Thyroid gland (tissue), 4 donors: ENCODE data around the gene KRT78. TPM values are rescaled to one million over a fixed set of nuclear protein-coding genes. Genes with fewer than 3 reads are reported as not detected.

Experiments
- DNase-seq, 2 donors: peaks; one replicate each; pipeline ENCODE4 v3.0.0-alpha.2; 2019
- H3K27ac ChIP-seq, 3 donors: fragments of 200-600 bp; sonication (generic); 1 replicate in 2 of 3; 2 replicates in 1 of 3; pipeline ENCODE4 v1.5.1; 2016 to 2019; ENCODE audit warnings: mild to moderate bottlenecking in 1 of 3, moderate library complexity in 1 of 3
- H3K27me3 ChIP-seq: fragments of 200-600 bp; sonication (generic); one replicate; pipeline ENCODE4 v1.5.1; 2019
- H3K36me3 ChIP-seq, 2 donors: fragments of 200-600 bp; sonication (generic); one replicate each; pipeline ENCODE4 v1.5.1; 2016 to 2019
- H3K4me1 ChIP-seq, 2 donors: fragments of 200-600 bp; sonication (generic); one replicate each; pipeline ENCODE4 v1.5.1; 2017 to 2019
- H3K4me3 ChIP-seq, 3 donors: fragments of 200-600 bp; sonication (generic); replicated peaks in 1 of 3; 1 replicate in 2 of 3; 2 replicates in 1 of 3; pipeline ENCODE4 v1.5.1; 2016; ENCODE audit warnings: mild to moderate bottlenecking in 1 of 3
- H3K9me3 ChIP-seq: fragments of 200-600 bp; sonication (generic); one replicate; pipeline ENCODE4 v1.5.1; 2017
- POLR2A ChIP-seq, 2 donors: fragments of 450-650 bp; IDR thresholded peaks; one replicate each; pipeline ENCODE4 v1.6.1; 2017; ENCODE audit warnings: antibody characterized with exemption in 2 of 2, mild to moderate bottlenecking in 2 of 2, moderate library complexity in 1 of 2
- WGBS, 2 donors: methylation state at CpG; one replicate each; pipeline ENCODE4 v1.1.5; 2017; 5-methylcytosine and 5-hydroxymethylcytosine counted together
- intact Hi-C: fragments of 100-400 bp; cut with DNase I; formaldehyde crosslinking; loops from one replicate; pipeline ENCODE4 v1.15.1; 2023
- total RNA-seq, 4 donors: library from RNA; depleted of rRNA; stranded (reverse); fragments of >200 nt; gene quantifications; one replicate each; pipeline ENCODE4 v1.2.3, GENCODE V29; 2016
- TF ChIP-seq, protein P1 (sequence below), 6 experiments: fragments of 200-600 bp in 3 of 6; fragments of 450-650 bp in 3 of 6; sonication (generic) in 3 of 6; IDR thresholded peaks; one replicate each; pipeline ENCODE4 v1.5.1; 2016 to 2019; ENCODE audit warnings: antibody characterized with exemption in 6 of 6, mild to moderate bottlenecking in 2 of 6, inconsistent platforms in 1 of 6, moderate library complexity in 1 of 6

The KRT78 gene
- total RNA-seq, 4 donors from 2014 or later: 0.40 TPM; not detected in 3

DNA sequence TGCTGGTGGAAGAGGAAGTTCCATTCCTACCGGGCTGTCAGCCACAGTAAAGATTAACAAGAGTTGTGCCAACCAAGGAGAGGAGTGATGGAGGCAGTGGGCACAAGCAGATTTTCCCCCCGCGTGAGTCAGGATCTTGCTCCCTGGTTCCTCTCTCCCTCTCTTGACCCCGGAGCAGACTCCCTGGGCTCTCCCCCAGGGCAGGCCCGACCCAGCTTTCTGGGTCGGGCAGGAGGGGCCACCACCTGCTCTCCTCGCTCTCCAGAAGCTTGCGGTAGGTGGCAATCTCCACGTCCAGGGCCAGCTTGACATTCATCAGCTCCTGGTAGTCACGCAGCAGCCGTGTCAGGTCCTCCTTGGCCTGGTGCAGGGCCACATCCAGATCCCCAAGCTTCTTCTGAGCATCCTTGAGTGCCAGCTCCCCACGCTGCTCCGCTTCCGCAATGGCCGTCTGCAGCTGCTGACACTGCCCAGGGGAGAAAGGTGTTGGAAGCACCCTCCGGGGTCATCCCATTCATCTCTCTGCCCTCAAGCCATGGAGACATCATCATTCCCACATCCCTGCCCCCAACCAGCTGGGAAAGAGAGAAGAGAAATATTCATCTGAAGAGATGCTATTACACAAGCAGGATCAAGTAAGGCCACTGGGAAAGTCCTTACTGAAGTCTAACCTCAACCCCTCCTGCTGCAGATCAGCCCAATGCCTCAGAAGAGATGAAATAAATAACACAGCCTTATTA is 25.9 kb downstream of the KRT78 start:
- H3K36me3 ChIP-seq: no peaks in the 10 kb centered on the region
- H3K27me3 ChIP-seq: no peaks in the 10 kb centered on the region
- H3K9me3 ChIP-seq: no peaks in the 10 kb centered on the region
- no peak for DNase-seq
- 76 to 81% methylated on average over 16 of the region's 16 CpGs for WGBS, 2 donors
- peaks cover 0 to 7% of the 10 kb centered on the region in 2 donors for H3K4me1 ChIP-seq
- H3K27ac ChIP-seq: no peak overlapping the region
- intact Hi-C loops: no loop called here
- no peak overlapping the region for H3K4me3 ChIP-seq
- no peak for TF ChIP-seq POLR2A (IDR thresholded peaks at IDR 0.05)
- TF ChIP-seq, protein P1, sequence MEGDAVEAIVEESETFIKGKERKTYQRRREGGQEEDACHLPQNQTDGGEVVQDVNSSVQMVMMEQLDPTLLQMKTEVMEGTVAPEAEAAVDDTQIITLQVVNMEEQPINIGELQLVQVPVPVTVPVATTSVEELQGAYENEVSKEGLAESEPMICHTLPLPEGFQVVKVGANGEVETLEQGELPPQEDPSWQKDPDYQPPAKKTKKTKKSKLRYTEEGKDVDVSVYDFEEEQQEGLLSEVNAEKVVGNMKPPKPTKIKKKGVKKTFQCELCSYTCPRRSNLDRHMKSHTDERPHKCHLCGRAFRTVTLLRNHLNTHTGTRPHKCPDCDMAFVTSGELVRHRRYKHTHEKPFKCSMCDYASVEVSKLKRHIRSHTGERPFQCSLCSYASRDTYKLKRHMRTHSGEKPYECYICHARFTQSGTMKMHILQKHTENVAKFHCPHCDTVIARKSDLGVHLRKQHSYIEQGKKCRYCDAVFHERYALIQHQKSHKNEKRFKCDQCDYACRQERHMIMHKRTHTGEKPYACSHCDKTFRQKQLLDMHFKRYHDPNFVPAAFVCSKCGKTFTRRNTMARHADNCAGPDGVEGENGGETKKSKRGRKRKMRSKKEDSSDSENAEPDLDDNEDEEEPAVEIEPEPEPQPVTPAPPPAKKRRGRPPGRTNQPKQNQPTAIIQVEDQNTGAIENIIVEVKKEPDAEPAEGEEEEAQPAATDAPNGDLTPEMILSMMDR (IDR thresholded peaks at IDR 0.05): no peak

DNA sequence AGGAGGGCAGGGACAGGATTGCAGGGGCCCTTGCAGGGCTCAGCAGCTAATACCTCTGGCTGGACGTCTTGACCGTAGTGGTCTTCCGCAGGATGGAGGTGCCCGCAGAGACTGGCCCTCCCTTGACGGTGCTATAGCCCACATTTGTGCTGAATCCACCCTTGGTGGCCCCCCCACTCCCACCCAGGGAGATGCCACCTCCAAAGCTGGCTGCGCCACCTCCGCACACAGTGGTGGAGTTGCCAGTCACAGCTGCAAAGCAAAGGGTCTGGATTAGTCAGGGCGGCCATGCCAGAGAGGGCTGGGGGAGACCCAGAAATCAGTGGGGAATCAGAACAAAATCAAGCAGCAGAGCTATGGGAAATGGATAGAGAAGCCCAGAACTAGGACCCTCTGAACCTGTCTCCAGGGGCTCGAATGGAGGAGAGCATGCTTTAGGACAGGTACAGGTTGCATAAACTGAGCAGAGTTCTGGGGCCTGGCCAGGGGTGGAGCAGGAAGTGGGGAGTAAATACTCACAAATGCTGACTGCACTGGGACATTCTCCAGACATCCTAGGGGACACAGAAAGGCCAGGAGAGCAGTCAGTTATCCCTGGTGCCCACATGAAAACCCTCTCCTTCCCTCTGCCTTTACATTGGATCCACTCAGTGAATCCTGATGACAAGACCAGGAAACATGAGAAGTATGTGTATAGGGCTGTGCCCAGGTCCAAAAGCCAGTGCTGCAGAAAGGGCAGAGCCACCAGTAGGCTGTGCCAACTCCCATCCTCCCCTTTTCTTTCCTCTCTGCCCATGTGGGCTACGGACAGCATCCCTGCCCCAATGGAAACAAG is 26.8 kb downstream of the KRT78 start:
- DNase-seq: no peak
- no peak overlapping the region for H3K4me3 ChIP-seq
- H3K27me3 ChIP-seq: no peaks in the 10 kb centered on the region
- intact Hi-C loops: no loop called here
- H3K4me1 ChIP-seq: peaks cover 0 to 7% of the 10 kb centered on the region in 2 donors
- no peak overlapping the region for H3K27ac ChIP-seq
- no peaks in the 10 kb centered on the region for H3K36me3 ChIP-seq
- no peaks in the 10 kb centered on the region for H3K9me3 ChIP-seq
- TF ChIP-seq POLR2A (IDR thresholded peaks at IDR 0.05): no peak
- TF ChIP-seq, protein P1 (IDR thresholded peaks at IDR 0.05): no peak
- 83 to 89% methylated on average over 5 to 8 of the region's 10 CpGs for WGBS, 2 donors

DNA sequence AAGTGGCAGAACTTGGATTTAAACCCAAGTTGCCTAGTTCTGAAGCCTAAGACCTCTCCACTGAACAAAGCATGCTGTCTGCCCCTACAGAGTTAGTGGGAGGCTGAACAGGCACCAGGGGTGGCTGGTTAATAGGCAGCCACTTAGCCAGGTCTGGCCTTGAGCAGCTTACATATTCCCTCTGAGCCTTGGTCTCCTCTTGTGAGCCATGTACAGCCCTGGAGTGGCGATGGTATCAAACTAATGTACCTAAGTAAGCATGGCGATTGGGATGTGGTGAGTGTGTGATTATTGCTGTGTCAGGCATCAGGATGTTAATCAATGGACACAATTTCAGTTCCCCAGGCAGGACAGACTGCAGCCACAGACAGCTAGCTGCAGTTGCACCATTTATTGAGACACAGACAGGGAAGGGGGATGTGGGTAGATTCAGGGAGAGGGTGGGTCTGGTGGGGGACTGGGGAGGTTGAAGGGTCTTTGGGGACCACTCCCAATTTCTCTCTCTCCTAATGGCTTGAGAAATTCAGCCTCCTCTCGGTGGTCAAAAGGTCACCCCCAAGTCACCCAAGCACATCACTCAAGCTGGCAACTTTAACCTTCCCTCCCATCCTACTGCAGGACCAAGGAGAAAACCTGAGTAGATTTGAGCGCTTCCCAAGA is 27.6 kb downstream of the KRT78 start:
- TF ChIP-seq, protein P1 (IDR thresholded peaks at IDR 0.05): no peak
- no peak for TF ChIP-seq POLR2A (IDR thresholded peaks at IDR 0.05)
- no peaks in the 10 kb centered on the region for H3K36me3 ChIP-seq
- 87 to 98% methylated on average over 4 of the region's 4 CpGs for WGBS, 2 donors

DNA sequence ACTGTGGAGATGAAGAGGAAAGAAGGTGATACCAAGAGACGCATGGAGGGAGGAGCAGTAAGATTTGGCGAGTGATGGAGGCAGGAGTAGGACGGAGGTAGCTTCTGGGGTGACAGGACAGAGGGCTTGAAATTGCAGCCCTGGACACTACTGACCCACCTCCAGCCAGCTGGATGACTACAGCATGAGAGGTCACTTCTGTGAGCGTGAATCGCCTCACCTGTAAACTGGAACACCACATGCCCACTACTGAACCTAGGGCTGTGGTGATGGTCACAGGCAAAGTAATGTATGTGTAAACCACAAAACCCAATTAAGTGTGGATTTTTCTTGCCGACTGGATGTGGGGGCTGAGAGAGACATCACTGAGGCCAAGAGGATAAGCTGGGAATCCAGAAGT is 28.3 kb downstream of the KRT78 start:
- no peak overlapping the region for H3K27ac ChIP-seq
- TF ChIP-seq, protein P1 (IDR thresholded peaks at IDR 0.05): no peak
- no peak for TF ChIP-seq POLR2A (IDR thresholded peaks at IDR 0.05)
- WGBS, 2 donors: 85 to 90% methylated on average over 6 of the region's 6 CpGs
- H3K27me3 ChIP-seq: no peaks in the 10 kb centered on the region
- intact Hi-C loops: no loop called here
- no peak overlapping the region for H3K4me3 ChIP-seq
- no peaks in the 10 kb centered on the region for H3K9me3 ChIP-seq
- DNase-seq: no peak
- no peaks in the 10 kb centered on the region for H3K36me3 ChIP-seq
- peaks cover 0 to 4% of the 10 kb centered on the region in 2 donors for H3K4me1 ChIP-seq

More for the DNA sequence above, 27.6 kb downstream of the KRT78 start:
- Histone ChIP-seq H3K9me3 (no peaks in the 10 kb centered on the region), H3K27me3 (no peaks in the 10 kb centered on the region), H3K4me3 (no peak overlapping the region), H3K4me1 (peaks cover 0 to 4% of the 10 kb centered on the region in 2 donors), H3K27ac (no peak overlapping the region)
- intact Hi-C loops: no loop called here
- no peak for DNase-seq
